GM21367 (cell line): ENCODE measurements around the gene COL23A1.
"Not testable (repeated sequence)": the region's sequence is repeated elsewhere in the genome, so short reads cannot be mapped to it uniquely, and the experiment has no call there.

Experiments
- ATAC-seq: cut with Tn5 transposase; IDR thresholded peaks from one replicate; pipeline ENCODE4 v1.9.1; 2021; ENCODE audit not compliant: unreplicated experiment

The COL23A1 gene

DNA sequence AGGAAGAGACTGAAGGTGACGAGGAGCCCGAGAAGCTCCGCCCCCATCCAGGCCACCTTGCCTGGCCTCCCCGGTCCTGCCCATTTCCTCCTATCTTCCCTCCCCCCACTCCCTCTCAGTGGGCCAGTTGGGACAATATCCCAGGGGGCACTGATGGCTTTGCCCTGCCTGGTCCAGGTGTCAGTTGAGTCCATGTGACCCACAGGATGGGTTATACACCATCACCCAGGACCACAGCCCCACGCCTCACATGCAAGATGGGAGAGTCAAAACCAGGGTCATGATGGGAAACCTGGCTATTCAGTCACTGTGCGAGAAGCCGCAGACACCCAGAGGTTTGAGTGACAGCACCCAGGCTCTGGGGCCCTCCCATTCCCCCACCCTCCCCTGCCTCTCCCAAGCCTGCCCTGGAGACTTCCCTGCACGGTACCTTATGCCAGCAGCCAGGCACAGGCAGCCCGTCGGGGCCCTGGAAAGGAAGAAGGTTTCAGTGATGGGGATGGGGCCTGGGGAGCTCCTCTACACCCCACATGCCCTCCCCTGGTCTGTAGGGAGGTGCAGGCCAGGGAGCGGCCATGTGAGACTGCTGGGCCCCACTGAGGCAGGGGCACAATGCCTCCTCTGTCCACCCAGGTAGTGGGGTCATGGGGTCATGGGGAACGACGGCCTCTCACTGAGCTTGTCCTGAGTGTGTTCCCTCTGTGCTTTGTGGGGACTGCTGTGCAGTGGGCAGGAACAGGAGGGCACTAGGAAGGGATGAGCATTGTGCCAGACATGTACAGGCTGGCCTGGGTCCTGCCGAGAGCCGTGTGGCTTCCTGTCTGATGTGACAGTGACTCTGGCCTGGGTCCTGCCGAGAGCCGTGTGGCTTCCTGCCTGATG lies 351.2 kb downstream of the COL23A1 start:
- ATAC-seq: no peak

DNA sequence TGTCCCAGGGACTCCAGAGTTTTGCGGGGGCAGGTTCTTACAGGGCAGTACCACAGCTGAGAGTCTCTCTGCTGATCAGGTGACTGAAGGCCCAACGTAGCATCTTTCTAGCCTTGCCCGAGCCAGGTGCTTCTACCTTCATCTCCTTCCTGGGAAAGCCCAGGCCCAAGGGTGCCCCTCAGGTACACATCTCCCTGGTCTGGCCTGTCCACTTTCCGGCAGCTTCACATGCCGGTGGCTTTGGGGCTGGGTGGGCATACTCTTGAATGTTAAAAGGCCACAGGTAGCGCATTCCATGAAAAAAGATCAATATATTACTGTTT lies 351.9 kb downstream of the COL23A1 start:
- ATAC-seq: no peak

DNA sequence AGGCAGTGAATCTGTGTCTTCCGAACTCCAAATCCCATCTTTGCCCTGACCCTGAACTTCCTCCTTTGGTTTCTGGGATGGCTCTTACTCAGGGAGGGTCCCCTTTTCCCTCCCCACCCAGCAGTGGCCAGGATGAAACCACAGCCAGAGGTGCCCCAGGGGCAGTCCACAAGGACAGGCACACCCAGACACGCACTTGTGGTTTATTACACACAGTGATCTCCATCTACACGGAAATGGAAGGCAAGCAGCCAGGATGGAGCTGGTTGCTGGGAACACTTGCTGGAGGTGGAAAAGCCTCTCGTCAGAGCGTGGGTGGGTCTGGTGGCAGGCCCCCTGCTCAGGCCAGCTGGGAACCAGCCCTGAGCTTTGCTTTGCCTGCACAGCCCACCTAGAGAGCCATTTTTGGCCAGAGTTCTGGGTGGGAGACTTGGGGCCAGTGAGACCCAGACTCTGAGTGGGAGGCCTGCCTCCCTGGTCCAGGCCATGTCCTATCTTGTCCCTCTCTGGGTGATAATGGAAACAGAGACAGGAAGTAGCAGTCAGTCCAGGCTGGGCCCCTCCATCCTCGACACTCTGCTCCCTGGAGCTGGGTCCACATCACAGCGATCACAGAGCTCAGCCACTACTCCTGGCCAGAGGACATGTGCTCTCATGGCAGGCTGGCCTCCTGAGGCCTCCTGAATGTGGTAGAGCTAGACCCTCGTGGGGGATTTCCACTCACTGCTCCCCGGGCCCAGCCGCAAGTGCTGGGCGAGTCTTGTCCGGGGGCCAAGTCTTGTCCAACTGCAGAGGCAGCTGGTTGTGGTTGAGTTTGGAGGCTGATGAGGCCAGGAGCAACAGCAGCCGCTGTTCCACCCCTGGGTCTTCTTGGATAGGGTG lies 352.5 kb downstream of the COL23A1 start:
- no peak for ATAC-seq

- ATAC-seq: no peak
These were observed 353.5 kb downstream of the COL23A1 start for GRCh38 chr5:178236679-178237078.

DNA sequence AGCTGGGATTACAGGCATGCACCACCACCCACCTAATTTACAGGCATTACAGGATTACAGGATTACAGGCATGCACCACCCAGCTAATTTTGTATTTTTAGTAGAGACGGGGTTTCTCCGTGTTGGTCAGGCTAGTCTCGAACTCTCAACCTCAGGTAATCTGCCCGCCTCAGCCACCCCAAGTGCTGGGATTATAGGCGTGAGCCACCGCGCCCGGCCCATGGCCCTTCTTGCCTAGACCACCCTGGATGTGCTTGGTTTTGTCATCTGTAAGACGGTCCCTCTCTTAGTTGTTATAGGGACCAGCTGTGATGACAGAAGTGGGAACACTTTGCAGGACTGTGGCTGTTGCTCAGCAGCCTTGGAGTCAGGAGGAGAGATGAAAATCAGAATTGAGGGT lies 354.1 kb downstream of the COL23A1 start:
- ATAC-seq: no peak

DNA sequence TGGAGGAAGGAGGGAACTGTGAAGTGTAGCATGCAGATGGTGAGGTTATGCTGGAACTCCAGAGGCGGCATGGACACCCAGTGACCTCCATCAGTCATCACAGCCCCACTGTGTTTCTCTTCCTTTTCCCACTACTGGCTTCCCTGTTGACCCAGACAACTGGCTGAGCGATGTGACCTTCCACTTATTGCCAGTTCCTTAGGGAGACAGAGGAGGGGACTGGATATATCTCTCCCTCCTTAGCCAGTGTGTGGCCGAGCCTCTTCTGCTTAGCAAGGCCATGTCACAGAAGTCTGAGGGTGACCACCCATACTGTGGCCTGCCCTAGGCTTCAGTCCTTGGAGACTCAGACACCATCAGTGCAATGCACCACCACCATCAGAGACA lies 354.6 kb downstream of the COL23A1 start:
- no peak for ATAC-seq

- ATAC-seq: no peak
These were observed 355.2 kb downstream of the COL23A1 start for GRCh38 chr5:178234750-178235587.

DNA sequence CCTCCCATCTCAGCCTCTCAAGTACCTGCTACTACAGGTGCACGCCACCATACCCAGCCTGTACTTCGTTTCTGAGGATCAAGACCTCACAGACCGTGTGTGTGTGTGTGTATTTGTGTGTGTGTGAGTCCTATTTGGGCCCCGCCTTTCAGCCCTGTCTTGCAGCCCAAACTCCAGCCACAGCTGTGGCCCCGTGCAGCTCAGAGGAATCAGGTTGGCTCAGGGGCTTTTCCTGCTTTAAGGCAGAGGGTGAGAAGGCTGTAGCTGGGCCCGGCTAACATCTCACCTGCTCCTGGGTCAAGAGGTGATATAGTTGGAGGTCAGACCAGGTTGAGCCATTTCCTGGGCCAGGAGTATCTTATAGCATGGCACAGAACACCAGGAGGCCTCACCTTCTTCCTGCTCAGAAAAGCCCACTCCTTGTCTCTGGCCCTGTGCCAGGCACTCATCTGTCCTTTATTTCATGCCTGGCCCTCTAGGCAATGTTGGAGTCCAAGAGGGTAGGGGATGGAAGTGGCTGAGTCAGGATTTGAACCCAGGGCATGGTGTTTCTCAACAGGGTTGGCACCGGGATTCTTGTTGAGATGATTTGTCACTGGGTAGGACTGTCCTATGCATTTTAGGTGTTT lies 356.0 kb downstream of the COL23A1 start:
- no peak for ATAC-seq

DNA sequence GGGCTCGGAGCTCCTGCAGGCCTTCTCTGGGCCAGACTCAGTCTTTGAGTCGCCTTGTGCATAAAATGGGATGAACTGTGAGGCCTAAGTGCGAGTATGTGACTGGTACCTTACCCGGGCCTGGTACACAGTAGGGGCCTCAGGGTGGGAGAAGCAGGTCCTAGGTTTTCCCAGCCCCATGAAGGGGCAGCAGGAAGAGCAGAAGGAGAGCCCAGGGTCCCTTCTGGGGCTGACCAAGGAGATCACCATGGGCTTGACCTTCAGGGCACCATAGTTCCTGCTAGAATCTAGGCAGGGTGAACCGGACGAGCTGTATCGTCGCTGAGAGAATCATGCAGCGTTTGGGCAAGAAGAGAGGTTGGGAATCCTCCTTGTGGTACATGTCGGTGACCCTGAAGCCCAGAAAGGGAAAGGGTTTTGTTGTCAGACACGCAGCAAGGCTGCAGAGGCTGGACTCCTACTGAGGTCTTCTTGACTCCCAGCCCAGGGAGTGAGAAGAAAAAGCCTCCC lies 357.2 kb downstream of the COL23A1 start:
- ATAC-seq: peak; percentile 20

DNA sequence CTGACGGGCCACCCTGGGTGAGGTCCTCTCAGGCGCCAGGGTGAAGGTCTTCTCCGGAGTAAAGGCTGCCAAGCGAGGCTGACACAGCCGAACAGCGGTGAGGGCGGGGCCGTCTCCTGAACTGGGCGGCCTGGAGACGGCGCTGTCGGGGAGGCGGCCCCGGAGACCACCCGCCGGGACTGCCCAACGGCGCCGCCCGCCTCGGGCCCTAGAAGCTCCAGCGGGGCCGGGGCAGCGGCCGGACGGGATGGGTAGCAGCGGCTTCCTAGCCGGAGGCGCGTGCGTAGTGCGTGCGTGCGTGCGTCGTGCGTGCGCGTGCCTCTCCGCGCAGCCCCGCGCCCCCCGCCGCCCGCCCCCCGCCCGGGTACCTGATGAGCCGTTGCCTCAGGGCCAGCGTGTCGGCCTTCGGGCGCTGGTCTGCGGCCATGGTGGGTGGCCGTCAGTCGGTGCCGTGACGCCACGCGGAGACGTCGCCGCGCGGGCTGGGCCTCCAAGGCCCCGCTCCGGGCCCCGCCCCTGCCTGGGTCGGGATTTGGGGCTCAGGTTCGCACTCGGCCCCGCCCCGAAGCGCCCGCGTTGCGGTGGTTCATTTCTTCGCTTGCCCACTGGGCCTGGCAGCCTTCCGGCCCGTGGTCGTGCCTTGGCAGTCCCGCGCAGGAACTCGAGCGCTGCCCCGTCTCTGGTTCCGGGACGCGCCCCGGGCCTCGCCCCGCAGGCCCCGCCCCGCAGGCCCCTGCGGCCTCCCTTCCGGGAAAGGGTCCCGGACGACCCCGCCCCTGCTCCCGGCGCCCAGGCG lies 357.9 kb downstream of the COL23A1 start, which contains the start of gene PHYKPL:
Gene PHYKPL, minus strand, starts transcription at position 679 of the 796 bp plus-strand sequence. Its CDS starts 252 bp downstream, at position 427.
- ATAC-seq: peak; percentile 66

GRCh38 chr5:178231539-178232123 lies 358.6 kb downstream of the COL23A1 start:
- no peak for ATAC-seq

GRCh38 chr5:178230879-178231538 lies 359.2 kb downstream of the COL23A1 start:
- ATAC-seq: no peak

DNA sequence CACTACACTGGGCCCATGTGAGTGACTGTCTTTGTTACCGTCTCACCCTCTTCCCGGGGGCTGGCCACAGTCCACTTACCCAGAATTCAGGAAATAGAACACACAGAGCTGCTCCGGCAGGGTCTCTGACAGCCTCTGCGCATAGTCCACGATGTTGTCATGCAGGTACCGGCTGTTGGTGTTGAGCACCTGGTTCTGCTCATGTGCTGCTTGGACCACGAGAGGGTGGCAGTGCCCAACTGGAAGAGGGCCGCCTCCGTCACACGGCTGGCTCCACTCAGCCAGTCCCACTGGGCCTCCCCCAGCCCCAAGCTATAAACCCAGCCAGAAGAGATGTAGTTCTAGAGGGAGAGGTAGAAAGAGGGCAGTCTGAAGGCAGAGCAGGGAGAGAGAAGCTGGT lies 360.3 kb downstream of the COL23A1 start:
- no peak for ATAC-seq

DNA sequence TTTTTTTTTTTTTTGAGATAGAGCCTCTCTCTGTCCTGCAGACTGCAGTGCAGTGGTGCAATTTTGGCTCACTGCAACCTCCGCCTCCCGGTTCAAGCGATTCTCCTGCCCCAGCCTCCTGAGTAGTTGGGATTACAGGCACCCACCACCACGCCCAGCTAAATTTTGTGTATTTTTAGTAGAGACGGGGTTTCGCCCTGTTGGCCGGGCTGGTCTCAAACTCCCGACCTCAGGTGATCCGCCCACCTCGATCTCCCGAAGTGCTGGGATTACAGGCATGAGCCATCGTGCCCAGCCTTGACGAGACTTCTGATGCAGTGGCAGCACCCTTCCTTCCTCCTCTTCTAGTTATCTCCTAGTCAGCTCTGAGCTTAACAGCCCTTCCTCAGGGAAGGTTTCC lies 361.1 kb downstream of the COL23A1 start:
- ATAC-seq: not testable (repeated sequence)

DNA sequence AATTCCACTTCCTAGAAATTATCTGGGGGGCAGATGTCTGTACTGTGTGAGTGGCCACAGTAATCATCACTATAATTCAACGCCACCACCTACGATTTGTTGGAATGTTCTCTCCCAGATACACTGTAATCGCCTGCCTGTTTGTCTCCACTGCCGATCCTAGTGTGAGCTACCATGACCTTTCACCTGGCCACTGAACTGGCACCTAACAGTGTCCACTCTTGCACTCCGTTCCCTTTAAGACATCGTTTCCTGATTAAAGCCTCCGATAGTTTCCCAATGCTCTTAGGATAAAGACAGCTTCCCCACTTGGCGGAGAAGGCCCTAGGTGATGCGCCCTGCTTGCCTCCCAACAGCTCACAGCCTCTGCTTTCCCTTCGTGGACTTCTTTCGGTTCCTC lies 361.6 kb downstream of the COL23A1 start:
- no peak for ATAC-seq

DNA sequence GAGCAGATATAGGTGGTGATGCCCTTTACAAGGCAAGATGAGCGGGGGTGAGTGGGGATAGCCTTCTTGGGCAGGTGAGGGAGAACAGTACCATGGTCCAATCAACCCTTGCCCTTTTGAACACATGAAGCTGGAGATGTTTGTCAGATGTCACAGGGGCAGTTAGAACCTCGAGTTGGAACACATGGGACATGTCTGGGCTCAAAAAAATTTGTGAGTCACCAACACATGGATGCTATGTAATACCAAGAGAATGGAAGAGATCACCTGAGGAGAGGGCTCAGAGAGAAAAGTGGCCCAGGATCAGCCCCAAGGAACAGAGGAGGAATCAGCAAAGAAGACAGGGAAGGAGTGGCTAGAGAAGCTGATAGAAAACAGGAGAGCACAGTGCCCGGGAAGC lies 362.3 kb downstream of the COL23A1 start:
- ATAC-seq: no peak

GRCh38 chr5:178227138-178227659 lies 363.0 kb downstream of the COL23A1 start:
- no peak for ATAC-seq

GRCh38 chr5:178225174-178225573 lies 365.0 kb downstream of the COL23A1 start:
- no peak for ATAC-seq
